Hematopoietic multipotent progenitor cell treated with erythropoietin and hydrocortisone succinate and interleukin-3 and kit ligand, for 8 days (in vitro differentiated cells): Measurements from ENCODE around the gene TAS2R43.
"Not testable (repeated sequence)": the region's sequence is repeated elsewhere in the genome, so short reads cannot be mapped to it uniquely, and the experiment has no call there.

Experiments used
- DNase-seq: peaks from one replicate; pipeline ENCODE4 v3.0.0-alpha.2; 2015

The TAS2R43 gene

DNA sequence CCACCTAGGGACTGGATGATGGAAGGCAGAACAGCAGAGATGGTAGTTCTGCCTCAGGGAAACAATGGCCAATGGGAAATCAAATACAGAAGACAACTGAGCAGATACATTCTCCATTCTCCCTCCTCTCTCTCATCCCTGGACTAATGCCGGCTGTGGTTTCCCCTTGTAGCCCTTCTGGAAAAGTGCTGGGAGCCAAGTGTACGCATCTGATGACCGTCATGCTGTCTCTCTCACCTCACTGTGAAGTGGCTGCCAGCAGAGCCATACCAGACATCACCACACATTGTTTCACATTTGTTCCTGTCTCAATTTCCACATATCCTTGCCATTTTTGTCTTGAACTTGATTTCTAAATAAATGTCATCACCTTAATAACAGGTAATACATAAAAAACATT lies 33.1 kb downstream of the TAS2R43 start:
- no peak for DNase-seq

DNA sequence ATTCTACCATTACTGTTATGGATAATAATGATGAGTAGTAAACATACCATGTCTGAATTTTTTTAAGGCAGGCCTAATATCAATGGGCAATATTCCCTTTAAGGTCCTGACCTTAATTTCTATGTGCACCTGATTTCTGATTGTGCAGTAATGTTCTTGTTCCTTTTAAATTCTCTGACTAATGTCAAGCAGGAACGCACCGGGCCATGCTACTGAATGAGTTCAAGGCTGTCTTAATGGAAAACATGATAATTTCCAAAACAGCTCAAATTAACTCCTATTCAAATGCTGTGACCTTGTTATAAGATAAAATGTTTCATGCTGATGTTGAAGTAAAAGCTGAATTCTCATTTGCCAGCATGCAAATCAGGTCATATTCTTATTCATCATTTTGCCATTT lies 36.8 kb downstream of the TAS2R43 start:
- no peak for DNase-seq

GRCh38 chr12:11049806-11050531 lies 42.1 kb downstream of the TAS2R43 start:
- DNase-seq, result not testable (repeated sequence)

DNA sequence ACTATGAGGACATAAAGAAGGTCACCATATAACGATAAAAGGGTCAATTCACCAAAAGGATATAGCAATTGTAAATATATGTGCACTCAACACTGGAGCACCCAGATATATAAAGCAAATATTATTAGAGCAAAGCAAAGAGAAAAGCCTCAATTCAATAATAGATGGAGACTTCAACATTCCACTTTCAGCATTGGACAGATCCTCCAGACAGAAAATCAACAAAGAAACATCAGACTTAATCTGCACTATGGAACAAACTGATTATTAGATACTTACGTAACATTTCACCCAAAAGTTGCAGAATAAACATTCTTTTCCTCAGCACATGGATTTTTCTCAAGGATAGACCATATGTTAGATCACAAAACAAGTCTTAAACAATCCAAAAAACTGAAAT lies 50.7 kb downstream of the TAS2R43 start:
- not testable (repeated sequence) for DNase-seq
